NK-92 treated with Interleukin-12 subunit alpha and Interleukin-12 subunit beta, amount 100 ng/mL, for 24 hours (cell line): Measurements from ENCODE around the gene ARFGAP1.

Experiments
- DNase-seq: peaks from one replicate; lab custom pipeline; 2025; lab: John Stamatoyannopoulos, UW

Gene ARFGAP1

DNA sequence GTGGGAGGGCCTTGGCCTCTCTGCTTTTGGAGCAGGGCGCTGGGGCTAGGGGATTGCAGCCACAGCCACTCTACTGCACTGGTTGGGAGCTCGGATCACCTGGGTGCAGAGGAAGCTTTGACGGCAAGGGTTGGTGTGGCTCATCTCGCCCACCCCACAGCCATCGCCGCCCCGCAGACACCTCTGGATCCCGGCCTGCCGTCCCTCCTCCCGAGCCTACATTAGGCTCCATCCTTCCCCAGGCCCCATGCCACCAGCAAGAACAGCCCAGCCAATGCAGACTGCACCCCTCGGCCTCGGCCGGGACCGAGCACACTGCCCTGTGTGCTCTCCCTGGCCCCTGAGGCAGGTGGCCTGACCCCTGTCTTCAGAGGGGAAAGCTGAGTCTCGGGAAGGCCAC lies 12.1 kb upstream of the ARFGAP1 start:
- DNase-seq, result no peak

DNA sequence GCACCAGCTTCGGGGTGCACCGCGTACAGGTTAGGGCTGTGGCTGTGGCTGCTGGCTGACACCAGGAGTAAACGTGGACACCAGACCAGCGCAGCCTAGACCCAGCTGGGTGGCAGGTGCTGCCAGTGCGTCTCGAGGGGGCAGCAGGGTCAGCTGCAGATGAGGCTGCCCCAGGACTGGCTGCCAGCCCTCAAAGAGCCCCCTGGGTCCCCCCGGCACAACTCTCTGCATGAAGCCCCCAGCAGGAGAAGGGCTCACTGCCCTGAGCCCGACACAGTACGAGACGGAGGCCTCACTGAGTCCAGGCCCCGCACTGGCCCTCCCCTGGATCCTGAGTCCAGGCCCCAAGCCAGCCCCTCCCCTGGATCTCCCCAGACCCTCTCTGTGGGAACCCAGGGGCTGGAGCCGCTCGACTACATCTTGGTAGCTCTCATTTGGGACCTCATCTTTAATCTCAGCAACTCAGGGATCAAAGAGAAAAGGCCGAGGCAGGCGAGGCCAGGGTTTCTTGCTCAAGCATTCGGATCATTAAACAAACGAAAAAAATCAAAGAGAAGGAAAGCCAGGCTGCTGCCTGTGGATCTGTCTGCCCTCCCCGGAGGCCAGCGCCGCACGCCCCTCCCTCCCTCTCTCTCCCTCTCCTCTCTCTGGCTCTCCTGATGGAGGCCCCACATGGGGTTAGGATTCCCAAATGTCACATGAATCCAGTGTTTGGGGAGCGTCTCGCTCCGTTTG lies 11.4 kb upstream of the ARFGAP1 start:
- no peak for DNase-seq

DNA sequence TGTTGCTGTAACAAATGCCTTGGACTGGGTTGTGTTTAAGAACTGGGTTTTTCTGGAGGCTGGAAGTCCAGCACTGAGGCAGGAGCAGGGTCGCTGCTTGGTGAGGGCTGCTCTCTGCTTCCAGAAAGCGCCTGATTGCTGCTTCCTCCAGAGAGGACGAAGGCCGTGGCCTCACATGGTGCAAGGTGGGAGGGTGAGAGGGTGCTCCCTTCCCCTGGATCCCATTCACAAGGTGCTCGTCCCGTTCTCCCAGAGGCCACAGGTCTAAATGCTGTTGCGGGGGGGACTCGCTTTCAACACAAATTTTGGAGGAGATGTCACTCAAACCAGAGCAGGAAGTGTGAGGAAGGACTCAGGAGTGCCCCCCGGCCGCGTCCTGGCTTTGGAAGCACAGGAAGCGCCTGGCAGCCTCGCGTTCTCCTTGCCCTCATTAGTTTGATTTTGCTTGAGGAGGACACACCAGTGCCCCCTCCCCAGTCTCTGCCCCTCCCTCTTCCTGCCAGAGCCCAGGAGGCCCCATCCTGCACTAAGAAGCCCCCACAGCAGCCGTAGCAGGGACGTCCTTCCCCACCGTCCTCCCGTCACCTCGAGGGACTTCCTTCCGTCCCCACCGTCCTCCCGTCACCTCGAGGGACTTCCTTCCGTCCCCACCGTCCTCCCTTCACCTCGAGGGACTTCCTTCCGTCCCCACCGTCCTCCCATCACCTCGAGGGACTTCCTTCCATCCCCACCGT lies 10.7 kb upstream of the ARFGAP1 start:
- no peak for DNase-seq

DNA sequence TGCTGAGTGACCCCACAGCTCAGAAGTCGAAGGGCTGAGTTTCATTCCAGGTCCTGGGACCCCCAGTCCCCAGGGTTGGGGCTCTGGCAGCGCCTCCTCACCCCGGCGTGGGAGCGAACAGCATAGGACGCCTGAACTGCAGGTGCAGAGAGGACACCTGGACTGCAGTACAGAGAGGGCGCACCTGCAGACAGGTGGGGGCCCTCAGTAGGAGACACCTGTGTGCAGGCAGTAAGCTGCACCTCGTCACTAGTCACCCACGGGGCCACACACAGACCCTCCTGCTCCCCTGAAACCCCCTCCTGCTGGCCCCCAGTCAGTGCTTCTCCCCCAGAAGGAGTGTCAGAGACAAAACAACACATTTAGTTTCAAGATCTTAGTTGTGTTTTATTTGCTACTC lies 9.8 kb upstream of the ARFGAP1 start:
- no peak for DNase-seq

DNA sequence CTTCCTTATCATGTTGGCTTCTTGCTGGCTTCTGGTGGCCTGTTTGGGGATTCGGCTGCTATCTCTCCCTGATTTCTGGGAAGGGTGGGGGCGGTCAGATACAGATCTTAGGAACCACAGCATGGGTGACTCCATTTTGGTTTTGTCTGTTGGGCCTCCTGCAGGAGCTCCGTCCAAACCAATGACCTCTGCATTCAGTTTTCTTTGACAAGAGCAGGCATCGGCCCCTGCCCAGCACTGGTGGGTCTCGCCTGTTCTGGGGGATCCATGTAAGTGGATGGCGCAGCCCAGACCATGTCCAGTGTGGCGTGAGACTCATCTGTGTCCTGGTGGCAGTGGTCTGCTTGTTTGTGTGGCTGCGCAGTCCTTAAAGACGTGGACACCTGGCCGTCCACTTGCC lies 8.6 kb upstream of the ARFGAP1 start:
- no peak for DNase-seq

DNA sequence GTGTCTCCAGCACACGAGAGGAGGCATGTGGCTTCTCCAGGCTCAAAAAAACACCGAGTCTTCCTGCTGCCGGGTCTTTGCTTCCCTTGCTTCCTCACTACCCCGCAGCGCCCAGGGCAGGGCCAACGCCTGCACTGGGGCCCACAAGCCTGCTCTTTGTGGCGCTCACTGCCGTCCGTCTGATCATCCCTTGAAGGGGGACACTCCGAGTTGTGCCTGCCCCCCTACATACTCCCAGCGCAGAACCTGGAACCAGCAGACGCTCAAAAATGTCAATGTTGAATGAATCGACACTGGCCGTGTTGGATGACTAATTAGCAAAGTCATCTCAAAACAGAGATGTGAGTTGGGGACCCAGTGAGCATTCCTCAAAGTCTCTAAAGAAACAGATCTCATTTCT lies 8.1 kb upstream of the ARFGAP1 start:
- DNase-seq, result no peak

DNA sequence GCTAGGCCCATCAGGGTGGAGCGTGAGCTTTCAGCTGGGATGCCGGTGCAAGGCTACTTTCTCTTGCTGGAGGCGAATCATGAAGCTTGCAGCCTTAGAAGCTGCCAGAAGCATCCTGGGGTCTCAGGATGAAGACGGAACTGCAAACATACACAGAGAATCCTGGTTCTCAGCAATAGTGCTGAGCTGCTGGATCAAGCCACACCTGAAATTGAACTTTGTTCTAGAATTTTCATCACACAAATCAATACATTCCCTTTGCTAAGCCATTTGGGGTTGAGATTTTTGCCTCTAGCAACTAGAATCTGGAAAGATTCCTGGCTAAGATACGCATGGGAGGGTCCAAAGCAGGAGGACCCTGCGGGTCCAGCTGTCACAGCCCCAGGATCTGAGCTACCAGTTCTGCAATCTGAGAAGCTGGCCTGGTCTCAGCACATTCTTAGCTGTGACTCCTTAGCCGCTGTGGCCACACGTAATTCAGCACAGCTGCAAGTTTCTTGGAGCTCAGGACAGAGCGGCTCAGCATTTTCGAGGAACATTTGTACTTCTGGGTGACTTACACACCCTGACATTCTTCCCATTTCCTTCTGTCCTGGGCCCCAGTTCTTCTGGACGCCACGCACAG lies 6.6 kb upstream of the ARFGAP1 start:
- DNase-seq, result no peak

DNA sequence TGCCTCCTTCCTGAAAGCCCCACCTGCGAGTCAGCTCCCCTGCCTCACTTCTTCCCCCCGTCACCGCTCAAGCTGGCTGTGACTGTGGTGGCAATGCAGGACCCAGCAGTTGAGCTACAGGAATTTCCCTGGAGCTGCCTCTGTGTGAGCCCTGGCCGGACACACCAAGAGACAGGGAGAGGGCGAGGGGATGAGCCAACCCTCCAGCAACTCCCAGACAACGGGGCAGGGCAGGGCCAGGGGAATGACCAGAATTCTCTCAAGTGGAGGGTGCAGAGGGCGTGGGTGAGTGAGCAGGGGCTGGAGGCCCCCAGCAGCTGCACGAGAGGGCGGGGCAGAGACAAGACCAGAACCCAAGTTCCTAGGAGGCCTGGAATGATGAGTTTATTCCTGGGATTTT lies 4.9 kb upstream of the ARFGAP1 start:
- DNase-seq, result no peak

DNA sequence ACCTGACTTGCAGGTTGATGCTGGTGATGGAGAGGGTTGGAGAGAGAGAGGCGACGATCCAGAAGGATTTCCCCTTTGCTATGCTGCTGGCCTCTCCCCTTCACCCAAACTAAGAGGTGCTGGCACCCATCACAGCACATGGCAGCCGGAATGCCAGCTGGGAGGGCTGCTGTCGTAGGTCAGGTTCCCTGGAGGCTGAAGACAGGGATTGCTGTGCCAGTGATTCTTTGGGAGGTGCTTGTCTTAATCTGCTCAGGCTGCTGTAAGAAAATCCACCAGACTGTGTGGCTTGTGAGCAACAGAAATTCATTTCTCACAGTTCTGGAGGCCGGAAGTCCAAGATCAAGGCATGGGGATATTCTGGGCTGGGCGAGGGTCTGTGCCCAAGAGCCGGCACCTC lies 4.4 kb upstream of the ARFGAP1 start:
- DNase-seq, result no peak

DNA sequence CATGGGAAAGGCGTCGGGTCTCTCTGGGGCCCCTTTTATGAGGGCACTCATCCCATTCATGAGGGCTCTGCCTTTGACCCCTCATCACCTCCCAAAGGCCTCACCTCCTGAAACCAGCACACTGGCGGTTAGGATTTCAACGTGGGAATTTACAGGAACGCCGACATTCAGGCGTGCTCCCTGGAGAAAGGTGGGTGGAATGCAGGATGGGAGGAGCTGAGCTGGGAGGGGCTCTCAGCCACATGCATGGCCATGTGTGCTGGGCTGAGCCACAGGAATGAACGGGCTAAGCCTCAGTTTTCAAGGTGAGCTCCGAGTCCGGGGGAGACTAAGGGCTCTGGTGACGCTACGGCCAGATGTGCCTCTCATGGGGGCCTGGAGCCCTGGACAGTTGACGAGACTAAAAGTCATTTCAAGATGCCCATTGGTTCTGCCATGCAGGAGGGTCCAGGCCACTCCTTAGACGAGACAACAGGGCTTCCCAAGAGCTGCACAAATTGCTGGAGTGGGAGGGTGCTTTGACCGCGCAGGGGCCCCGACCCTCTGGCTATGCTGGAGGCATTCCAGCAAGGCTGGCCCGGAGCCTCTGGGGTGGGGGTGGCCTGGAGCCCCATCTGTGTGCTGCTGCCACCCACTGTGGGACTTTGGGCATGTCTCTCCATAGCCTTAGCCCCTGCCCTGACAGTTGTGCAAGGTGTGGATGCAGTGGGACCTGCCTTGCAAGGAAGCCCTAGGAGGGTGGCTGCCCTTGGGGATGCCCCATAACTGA lies 3.8 kb upstream of the ARFGAP1 start:
- no peak for DNase-seq

DNA sequence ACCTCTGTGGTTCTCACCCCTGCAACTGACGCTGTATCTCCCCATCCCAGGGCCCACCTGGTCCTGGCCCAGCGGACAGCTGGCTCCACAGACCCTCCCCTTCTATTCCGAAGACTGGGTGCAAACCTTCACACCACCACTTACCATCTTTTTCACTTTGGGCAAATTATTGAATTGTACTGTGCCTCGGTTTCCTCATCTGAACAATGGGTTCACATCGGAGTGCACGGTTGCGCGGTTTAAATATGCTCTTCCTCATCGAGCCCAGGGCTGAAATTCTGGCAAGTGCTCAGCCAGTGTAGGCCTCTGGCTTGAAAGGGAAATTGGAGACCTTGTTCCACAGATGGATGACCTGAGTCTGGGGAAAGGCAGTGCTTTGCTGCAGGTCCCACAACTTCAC lies 2.9 kb upstream of the ARFGAP1 start:
- DNase-seq, result no peak

DNA sequence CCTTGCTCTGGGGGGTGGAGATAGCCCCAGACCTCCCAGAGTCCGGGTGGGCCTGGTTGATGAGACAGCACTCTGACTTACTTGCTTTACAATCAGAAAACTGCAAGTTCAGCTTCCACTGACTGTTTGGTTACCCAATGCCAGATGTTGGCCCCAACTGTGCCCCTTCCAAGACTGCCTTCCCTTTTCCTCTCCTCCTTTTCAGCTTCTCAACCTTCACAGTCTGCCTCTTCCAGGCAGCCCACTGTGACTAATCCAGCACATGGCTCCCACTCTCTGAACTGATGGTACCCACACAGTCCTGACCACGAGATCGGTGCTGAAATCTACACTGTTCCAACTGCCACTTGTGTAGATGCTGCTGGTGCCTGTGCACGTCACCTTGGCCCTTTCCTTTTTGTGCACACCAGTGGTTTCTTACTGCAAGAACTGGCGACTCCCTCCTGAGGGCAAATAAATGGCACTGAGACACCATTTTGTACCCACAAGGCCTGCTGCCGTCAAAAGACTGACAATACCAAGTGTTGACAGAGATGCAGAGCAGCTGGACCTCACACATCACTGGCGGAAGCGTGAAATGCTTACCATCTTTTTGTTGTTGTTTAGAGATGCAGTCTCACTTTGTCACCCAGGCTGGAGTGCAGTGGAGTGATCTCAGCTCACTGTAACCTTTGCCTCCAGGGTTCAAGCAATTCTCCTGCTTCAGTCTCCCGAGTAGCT lies 1.8 kb upstream of the ARFGAP1 start:
- DNase-seq, result no peak

DNA sequence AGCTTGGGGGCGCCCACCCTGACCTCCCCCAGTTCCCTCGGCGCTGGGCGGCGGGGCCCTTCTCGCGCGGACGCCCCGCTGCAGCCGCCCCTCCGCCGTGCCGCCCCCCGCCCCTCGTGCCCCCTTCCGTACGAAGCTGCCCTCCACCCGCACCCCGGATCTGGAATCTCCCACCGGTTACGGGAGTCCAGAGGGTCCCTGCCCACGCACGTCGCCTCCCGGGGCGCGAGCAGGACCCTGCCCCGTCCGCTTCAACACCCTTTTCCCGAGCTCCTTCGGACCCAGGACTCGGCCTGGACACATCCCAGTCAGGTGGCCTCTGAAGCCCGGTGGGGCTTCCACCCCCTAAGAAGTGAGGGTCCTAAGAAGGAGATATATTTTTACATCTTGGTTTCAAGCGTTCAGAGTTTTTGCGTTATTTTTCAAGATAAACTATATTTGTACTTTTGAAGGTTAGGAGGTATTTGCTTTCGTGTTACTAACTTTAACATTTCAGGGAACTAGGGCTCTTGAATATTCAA lies 506 bp downstream of the ARFGAP1 start:
- DNase-seq, result no peak

DNA sequence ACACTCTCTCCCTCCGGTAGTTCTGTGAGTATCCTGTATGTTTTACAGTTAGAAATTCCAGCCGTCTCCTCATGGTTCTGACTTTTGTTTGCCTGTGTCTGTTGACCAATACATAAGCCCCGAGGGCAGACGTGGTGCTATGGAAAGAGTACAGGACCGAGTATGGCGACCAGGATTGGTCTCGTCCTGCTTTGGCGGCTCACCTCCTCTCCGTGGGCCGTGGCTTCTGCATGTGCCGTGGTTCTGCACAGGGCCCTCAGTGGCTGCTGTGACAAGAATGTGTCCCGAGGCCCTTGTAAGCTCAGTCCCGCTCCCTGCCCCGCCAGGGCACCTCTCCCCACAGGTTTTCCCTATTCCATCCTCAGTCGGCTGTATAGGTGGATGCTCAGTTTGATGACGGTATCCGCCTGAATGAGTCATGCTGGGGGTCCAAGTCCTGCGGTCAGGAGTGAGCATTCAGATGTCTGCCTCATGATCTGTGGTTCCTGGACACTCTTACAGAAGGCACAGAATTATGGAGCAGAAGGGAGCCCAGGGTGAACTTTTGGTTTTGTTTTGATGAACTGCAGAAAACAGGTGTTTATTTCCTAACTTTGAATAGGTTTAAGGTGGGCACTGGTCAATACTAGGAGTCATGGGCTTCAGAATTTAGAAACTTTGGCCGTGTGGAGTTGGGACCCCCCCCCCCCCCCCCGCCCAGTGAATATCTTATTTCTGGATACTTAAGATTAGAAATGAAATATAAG lies 1.2 kb downstream of the ARFGAP1 start:
- DNase-seq, result no peak

DNA sequence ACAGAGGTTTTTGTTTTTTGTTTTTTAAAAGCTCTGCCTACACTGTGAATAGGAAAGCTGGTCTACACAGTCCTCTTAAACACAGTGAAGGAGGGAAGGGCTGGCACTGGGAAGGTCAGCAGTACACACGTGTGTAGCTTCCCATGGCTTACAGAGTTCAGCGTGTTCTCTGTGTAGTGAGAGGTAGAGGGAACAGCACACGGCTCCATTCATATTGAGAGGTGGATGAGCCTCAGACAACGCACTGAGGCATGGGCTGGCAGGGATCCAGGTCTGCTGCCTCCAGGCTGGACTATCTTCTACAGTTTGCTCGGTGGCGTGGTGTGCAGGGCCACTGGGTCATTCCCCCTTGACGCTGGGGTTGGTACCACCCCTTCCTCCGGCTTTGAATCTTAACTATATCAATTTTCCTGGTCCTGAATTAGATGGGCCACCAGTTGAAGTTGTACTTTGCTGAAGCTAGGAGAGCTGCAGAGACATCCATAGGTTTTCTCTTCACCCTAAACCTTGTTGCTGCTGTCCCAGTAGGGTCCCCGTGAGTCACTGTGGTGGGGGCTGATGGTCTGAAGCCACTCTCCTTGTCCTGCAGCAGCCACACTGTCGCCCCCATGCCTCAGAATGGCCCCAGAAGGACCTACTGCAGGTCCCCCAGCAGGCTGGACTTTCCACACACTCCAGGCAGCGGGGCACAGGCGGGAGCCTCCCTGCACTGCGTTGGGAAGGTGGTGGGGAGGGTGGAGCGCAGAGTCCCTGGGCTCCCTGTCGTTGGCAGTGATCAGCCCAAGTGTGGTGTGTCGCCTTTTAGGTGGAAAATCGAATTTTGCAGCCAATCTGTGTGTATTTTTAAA lies 2.0 kb downstream of the ARFGAP1 start:
- DNase-seq, result no peak

DNA sequence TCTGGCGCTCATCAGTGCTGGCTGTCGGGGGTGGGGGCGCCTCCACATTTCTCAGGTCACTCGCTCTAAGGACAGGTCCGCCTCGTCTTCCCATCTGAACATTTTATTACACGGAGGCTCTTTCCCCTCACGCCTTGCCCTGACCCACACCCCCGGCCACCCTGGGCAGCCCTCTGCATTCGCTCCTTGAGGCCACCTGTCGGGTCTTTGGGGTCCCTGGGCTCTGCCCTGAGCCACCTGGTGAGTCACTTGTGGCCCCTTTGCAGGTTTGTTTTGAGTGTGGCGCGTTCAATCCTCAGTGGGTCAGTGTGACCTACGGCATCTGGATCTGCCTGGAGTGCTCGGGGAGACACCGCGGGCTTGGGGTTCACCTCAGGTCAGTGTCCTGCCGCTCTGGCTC lies 3.2 kb downstream of the ARFGAP1 start:
- DNase-seq, result no peak

DNA sequence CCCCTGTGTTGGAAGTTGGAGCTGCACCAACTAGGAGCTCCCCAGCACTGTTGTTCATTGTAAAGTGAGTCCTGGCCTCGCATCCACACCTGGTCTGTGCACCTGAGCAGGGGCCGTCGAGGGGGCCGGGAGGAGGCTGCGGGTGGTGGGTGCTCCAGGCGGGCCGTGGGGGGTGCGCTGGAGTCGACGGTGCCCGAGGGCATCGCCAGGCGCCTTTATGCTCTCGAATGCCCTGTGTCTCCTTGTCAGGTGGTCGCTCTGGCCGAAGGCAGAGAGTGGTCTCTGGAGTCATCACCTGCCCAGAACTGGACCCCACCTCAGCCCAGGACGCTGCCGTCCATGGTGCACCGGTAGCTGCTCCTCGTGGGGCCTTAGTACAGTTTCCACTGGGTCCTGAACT lies 4.3 kb downstream of the ARFGAP1 start:
- no peak for DNase-seq

DNA sequence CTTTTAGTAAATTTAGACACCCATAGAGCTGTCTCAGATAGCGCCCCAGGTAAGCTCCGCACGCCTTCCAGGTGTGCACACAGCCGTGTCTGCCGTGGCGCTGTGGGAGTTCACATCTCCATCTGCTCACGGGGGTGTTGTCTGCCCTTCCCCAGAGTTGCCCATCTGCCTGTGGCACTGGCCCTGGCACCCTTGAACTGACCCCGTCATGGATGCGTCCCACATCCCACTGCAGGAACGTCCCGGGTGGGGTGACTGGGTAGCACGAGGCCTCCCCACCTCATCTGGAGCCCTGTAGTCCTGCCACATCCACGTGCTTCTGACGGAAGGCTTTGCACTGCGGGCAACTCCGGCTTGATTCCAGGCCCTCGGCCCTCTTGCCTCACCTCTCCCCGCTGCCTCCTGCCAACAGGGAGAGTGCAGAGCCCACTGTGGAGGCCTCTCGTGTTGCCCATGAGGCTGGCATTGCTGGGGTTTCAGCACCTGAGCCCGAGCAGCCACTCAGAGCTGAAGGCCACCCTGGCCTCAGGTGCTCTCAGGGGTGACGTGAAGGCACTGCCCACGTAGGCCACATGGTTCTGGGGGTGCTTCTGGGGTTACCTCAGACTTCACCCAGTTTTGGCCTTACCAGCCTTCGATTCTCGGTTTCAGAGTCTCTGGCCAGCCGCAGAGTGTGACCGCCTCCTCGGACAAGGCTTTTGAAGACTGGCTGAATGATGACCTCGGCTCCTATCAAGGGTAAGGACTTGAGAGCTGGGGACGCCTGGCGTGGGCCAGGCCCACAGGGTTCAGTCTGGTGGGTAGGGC lies 5.1 kb downstream of the ARFGAP1 start:
- no peak for DNase-seq

DNA sequence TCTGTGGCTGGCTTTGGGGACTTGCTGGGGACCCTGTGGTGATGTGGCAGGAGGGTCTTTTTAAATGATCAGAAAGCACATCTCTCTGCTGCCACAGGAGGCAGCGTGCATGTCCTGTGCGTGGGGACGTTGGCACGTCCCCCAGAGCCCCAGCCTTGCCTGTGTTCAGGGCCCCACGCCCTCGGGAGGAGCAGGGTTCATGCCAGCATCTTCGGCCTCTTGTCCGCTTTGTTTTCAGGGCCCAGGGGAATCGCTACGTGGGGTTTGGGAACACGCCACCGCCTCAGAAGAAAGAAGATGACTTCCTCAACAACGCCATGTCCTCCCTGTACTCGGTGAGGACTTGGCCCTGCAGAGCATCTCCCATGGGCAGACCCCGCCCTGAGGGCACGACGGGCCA lies 6.0 kb downstream of the ARFGAP1 start:
- DNase-seq, result no peak
